ENCODE measurements around the gene EIF4A2.
"Not testable (repeated sequence)": the region's sequence is repeated elsewhere in the genome, so short reads cannot be mapped to it uniquely, and the experiment has no call there.

EIF4A2 gene

DNA sequence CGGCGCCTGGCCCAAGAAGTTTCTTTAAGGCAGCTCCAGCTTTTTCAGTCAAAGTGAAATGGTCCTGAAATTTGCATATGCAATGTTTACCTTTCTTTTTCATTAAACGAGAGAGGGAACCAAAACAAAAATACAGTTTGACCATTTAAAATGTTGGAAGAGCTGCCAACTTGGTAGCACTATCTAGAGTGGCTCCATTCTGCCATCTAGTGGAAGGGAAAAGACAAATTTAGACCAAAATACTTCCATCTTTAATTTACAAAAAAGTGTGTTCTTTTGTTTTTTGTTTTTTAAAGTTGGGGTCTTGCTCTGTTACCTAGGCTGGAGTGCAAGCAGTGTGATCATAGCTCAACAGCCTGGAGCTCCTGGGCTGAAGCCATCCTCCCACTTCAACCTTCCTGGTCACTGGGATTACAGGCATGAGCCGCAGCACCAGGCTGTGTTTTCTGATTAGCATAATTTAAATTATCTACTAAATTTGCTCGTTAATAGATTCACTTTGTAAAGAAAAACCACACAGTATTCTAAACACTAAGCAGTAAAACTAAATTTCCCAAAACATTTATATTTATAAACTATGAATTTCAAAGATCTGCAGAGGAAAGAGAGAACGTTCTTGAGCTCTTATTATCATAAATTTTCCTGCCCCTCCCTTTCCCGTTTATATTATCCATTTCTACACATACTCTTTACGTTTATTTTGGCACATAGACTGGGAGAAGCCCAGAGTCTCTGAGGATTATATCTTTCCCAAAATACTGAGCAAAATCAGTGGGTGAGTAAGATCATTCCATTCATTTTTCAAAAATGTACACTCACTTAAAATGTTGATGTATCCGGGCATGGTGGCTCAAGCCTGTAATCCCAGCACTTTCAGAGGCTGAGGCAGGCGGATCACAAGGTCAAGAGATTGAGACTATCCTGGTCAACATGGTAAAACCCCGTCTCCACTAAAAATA is 38.3 kb downstream of the EIF4A2 start:
- DNase-seq (ENCODE audit: low spot score) = no peak

DNA sequence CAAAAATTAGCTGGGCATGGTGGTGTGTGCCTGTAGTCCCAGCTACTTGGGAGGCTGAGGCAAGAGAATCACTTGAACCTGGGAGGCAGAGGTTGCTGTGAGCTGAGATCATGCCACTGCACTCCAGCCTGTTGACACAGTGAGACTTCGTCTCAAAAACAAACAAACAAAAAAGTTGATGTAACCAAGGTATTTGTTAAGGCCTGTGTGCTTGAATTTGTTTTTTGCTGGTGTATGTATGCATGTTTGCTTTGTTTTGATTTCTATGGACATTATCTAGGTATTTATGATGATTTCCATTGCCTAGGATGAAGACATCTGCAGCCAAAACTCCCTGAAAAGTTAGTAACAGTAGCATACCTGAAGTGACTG is 39.0 kb downstream of the EIF4A2 start:
- not testable (repeated sequence) for DNase-seq (ENCODE audit: low spot score)

- DNase-seq (ENCODE audit: low spot score) = no peak
Measured at GRCh38 chr3:186823386-186823785, 40.0 kb downstream of the EIF4A2 start.

GRCh38 chr3:186824430-186825139 is 41.2 kb downstream of the EIF4A2 start:
- DNase-seq (ENCODE audit: low spot score) = no peak

- DNase-seq (ENCODE audit: low spot score) = no peak
Measured at GRCh38 chr3:186825294-186825821, 42.0 kb downstream of the EIF4A2 start.

DNA sequence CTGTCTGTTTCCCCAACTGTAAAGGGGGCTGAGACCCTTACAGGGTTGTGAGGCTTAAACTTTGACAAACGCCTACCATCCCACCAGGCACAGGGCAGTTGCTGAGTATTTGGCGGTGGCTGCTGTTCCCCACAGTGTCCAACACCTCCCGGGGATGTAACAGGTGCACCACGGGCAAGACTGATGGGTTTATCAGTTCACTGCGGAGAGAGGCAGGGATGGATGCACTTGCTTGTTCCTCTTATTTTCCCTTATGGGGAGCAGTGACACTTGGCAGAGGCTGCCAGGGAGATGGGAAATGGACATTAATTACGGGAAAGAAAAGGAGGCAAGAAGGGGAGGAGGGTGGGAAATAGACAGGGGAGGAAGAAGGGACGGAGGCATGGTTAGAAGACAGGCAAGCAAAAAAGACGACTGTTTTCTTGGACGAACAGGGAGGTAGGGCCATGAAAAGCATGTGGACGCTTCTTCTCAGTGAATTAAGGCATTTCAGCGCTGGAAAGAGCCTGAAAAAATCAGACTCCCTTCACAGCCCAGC is 42.6 kb downstream of the EIF4A2 start:
- no peak for DNase-seq (ENCODE audit: low spot score)

DNA sequence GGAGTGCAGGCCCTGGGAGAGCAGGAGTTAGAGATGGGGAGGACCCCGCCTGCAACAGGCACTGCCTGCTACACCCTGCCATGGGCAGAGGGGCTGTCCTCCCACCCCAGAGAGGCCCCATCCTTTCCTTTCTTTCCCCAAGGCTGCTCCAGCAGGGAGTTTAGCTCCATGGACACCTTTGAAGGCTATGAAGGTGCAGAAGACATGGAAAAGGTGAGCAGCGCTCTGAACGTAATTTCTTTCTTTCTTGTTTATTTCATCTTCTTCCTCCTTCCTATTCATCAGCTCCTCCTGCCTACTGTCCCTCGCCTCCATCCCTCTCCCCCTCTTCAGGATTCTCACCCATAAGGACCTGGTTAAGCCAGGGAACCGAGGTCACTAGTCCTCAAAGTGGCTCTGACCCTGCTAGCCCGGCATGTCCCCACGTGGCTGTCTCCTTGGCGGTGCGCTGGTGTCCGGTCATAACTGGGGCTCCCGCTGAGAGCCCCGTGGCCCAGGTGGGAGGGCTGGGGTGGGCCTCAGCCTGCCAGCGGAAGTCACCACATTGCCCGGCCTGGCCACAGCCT is 43.1 kb downstream of the EIF4A2 start:
- no peak for DNase-seq (ENCODE audit: low spot score)

DNA sequence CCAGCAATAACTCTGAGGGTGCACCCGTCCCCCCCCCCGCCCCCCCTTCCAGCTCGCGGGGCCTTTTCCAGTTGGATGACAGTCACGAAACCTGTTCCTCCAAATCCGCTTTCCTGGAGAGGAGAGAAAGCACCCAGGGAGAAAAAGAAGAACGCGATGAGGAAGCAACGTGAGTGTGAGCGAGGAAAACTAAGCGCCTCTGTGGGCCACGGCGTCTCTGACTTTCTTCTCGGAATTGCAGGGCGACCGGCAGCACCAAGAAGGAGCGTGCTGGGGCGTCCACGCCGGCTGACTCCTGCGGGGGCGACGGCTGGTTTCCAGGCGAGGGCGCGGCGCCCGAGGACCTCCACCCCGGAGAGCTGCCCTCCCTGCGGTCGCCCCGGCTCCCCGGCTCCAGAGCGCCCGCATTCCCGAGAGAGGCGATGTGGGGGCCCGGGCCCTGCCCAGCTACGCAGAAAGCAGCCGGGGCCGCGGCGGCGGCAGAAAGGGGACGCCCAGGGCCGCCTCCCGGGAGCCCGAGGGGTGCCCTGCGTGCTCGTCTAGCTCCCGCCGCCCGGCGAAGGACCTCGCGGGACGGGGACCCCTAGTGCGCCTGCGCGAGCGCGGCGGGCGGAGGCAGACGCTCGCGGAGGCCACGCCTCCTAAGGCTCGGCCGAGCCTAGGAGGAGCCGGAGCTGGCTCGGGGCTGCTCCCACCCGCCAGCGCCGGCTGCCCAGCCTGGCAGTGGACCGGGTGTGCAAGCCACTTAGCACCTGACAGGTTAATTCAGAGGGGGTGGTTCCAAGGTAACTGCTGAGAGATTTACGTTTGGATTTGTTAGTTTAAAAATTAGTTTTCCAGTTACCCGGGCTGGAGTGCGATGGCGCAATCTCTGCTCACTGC is 43.8 kb downstream of the EIF4A2 start:
- DNase-seq (ENCODE audit: low spot score) = peak; percentile 95

DNA sequence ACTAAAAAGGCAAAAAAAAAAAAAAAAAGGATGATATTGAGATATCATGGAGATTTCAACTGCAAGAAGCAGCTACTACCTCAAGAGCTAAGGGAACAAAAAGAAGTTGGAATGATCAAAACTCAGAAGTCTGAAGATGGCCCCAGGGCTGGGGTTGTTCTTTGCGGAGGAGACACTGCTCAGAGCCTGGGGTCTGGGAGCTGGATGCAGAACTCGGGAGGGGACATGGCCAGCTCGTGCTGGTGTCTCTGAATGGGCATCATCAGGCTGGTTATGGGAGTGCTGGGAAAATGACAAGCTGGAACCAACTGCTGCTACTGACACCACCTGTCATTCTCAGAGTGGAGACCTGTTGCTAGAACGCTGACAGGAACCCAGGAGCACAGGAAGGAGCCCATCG is 45.0 kb downstream of the EIF4A2 start:
- no peak for DNase-seq (ENCODE audit: low spot score)

- DNase-seq (ENCODE audit: low spot score) = no peak
Measured at GRCh38 chr3:186831798-186832197, 48.4 kb downstream of the EIF4A2 start.

GRCh38 chr3:186832276-186832675 is 48.9 kb downstream of the EIF4A2 start:
- DNase-seq (ENCODE audit: low spot score) = no peak
